Measurements from ENCODE around the gene NFATC3. TPM values are rescaled to one million over a fixed set of nuclear protein-coding genes. Genes with fewer than 3 reads are reported as not detected.
"Not testable (repeated sequence)": the region's sequence is repeated elsewhere in the genome, so short reads cannot be mapped to it uniquely, and the experiment has no call there.

NFATC3 gene
- total RNA-seq, 2 donors from 2014 or later, result 27.4 to 30.1 TPM

DNA sequence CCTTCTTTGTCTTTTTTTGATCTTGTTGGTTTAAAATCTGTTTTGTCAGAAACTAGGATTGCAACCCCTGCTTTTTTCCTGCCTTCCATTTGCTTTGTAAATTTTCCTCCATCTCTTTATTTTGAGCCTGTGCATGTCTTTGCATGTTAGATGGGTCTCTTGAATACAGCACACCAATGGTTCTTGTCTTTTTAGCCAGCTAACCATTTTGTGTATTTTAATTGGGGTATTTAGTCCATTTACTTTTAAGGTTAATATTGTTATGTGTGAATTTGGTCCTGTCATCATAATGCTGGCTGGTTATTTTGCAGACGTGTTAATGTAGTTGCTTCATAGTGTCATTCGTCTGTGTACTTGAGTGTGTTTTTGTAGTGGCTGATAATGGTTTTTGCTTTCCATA, 26.2 kb downstream of the NFATC3 start:
- H3K9me3 ChIP-seq (ENCODE audit: control insufficient read depth, low read length), result peaks cover 29% of the 10 kb centered on the region
- 88 to 96% methylated on average over 2 of the region's 2 CpGs for WGBS, 2 experiments (ENCODE audit: insufficient coverage in 1 of 2, insufficient read length in 1 of 2)
- no peak overlapping the region for H3K27ac Mint-ChIP-seq

DNA sequence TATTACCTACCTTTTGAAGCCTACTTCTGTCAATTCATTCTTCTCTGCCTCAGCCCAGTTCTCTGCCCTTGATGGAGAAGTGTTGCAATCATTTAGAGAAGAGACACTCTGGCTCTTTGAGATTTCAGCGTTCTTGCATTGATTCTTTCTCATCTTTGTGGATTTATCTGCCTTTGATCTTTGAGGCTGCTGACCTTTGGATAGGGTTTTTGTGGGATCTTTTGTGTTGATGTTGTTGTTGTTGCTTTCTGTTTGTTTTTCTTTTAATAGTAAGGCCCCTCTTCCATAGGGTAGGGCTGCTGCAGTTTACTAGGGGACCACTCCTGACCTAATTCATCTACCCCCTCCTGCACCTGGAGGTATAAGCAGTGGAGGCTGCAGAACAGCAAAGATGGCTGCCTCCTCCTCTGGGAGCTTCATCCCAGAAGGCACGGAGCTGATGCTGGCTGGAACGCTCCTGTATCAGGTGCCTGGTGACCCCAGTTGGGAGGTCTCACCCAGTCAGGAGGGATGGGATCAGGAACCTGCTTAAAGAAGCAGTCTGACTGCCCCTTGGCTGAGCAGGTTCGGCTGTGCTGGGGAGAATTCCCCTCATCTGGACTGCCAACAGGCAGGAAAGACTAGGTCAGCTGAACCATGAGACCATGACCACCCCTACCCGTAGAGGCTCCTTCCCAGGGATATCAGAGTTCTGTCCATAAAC, 28.0 kb downstream of the NFATC3 start:
- Mint-ChIP-seq H3K27me3 (ENCODE audit: insufficient read depth) (no peaks in the 10 kb centered on the region), H3K36me3 (ENCODE audit: low read depth) (peaks cover 30% of the 10 kb centered on the region), H3K4me3 (no peak overlapping the region), H3K4me1 (peaks cover 11% of the 10 kb centered on the region), H3K27ac (no peak overlapping the region), H3K9me3 (peaks cover 32% of the 10 kb centered on the region)
- no peak overlapping the region for H3K4me3 ChIP-seq (ENCODE audit: low read length)
- H3K4me1 ChIP-seq (ENCODE audit: control insufficient read depth, insufficient read depth, low read length), result no peaks in the 10 kb centered on the region
- H3K27me3 ChIP-seq (ENCODE audit: control insufficient read depth, insufficient read depth, low read length, poor library complexity, severe bottlenecking), result no peaks in the 10 kb centered on the region
- H3K36me3 ChIP-seq (ENCODE audit: control insufficient read depth, insufficient read depth, low read length), result no peaks in the 10 kb centered on the region
- peaks cover 29% of the 10 kb centered on the region for H3K9me3 ChIP-seq (ENCODE audit: control insufficient read depth, low read length)
- DNase-seq, result no peak
- H3K27ac ChIP-seq (ENCODE audit: low read depth, low read length), result no peak overlapping the region
- TF ChIP-seq CTCF (conservative IDR thresholded peaks at IDR 0.05), result no peak
- 92 to 94% methylated on average over 5 of the region's 5 CpGs for WGBS, 2 experiments (ENCODE audit: insufficient coverage in 1 of 2, insufficient read length in 1 of 2)
- no peak overlapping the region for H3K9ac ChIP-seq (ENCODE audit: extremely low read depth, low read length, poor library complexity, severe bottlenecking)

More for the DNA sequence above, 26.2 kb downstream of the NFATC3 start:
- peaks cover 39% of the 10 kb centered on the region for H3K9me3 Mint-ChIP-seq
- no peak for TF ChIP-seq CTCF (conservative IDR thresholded peaks at IDR 0.05)
- H3K27me3 Mint-ChIP-seq (ENCODE audit: insufficient read depth), result no peaks in the 10 kb centered on the region
- H3K36me3 Mint-ChIP-seq (ENCODE audit: low read depth), result peaks cover 36% of the 10 kb centered on the region
- no peak overlapping the region for H3K9ac ChIP-seq (ENCODE audit: extremely low read depth, low read length, poor library complexity, severe bottlenecking)
- no peaks in the 10 kb centered on the region for H3K27me3 ChIP-seq (ENCODE audit: control insufficient read depth, insufficient read depth, low read length, poor library complexity, severe bottlenecking)
- no peaks in the 10 kb centered on the region for H3K4me1 ChIP-seq (ENCODE audit: control insufficient read depth, insufficient read depth, low read length)
- no peaks in the 10 kb centered on the region for H3K36me3 ChIP-seq (ENCODE audit: control insufficient read depth, insufficient read depth, low read length)
- peaks cover 8% of the 10 kb centered on the region for H3K4me1 Mint-ChIP-seq
- no peak overlapping the region for H3K4me3 Mint-ChIP-seq
- no peak for DNase-seq
- no peak overlapping the region for H3K27ac ChIP-seq (ENCODE audit: low read depth, low read length)
- H3K4me3 ChIP-seq (ENCODE audit: low read length), result no peak overlapping the region

GRCh38 chr16:68113765-68114240, 28.6 kb downstream of the NFATC3 start:
- Mint-ChIP-seq H3K27ac (no peak overlapping the region), H3K9me3 (peaks cover 26% of the 10 kb centered on the region)
- 92 to 96% methylated on average over 11 to 12 of the region's 12 CpGs for WGBS, 2 experiments (ENCODE audit: insufficient coverage in 1 of 2, insufficient read length in 1 of 2)

DNA sequence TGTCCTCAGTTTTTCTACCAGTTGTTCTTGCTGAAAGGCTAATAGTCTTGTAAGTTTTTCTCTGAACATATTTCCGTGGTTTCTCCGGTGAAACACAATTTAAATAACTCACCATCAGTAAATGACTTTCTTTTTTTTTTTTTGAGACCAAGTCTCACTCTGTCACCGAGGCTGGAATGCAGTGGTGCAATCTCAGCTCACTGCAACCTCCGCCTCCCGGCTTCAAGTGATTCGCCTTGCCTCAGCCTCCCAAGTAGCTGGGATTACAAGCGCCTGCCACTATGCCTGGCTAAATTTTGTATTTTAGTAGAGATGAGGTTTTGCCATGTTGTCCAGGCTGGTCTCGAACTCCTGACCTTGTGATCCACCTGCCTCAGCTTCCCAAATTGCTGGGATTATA, 29.8 kb downstream of the NFATC3 start:
- peaks cover 14% of the 10 kb centered on the region for H3K36me3 Mint-ChIP-seq (ENCODE audit: low read depth)
- peaks cover 15% of the 10 kb centered on the region for H3K9me3 Mint-ChIP-seq
- H3K9me3 ChIP-seq (ENCODE audit: control insufficient read depth, low read length), result peaks cover 15% of the 10 kb centered on the region
- H3K4me3 ChIP-seq (ENCODE audit: low read length); H3K36me3 ChIP-seq (ENCODE audit: control insufficient read depth, insufficient read depth, low read length); H3K27me3 ChIP-seq (ENCODE audit: control insufficient read depth, insufficient read depth, low read length, poor library complexity, severe bottlenecking); H3K9ac ChIP-seq (ENCODE audit: extremely low read depth, low read length, poor library complexity, severe bottlenecking); H3K4me1 ChIP-seq (ENCODE audit: control insufficient read depth, insufficient read depth, low read length); DNase-seq; H3K27me3 Mint-ChIP-seq (ENCODE audit: insufficient read depth); H3K4me3 Mint-ChIP-seq; H3K27ac ChIP-seq (ENCODE audit: low read depth, low read length); H3K27ac Mint-ChIP-seq: not testable (repeated sequence)
- H3K4me1 Mint-ChIP-seq, result peaks cover 11% of the 10 kb centered on the region
- WGBS, 2 experiments (ENCODE audit: insufficient coverage in 1 of 2, insufficient read length in 1 of 2), result 91 to 97% methylated on average over 8 of the region's 8 CpGs

More at GRCh38 chr16:68113765-68114240, 28.6 kb downstream of the NFATC3 start:
- Histone ChIP-seq H3K9ac (ENCODE audit: extremely low read depth, low read length, poor library complexity, severe bottlenecking) (no peak overlapping the region), H3K27me3 (ENCODE audit: control insufficient read depth, insufficient read depth, low read length, poor library complexity, severe bottlenecking) (no peaks in the 10 kb centered on the region), H3K4me3 (ENCODE audit: low read length) (no peak overlapping the region), H3K36me3 (ENCODE audit: control insufficient read depth, insufficient read depth, low read length) (no peaks in the 10 kb centered on the region), H3K27ac (ENCODE audit: low read depth, low read length) (no peak overlapping the region), H3K9me3 (ENCODE audit: control insufficient read depth, low read length) (peaks cover 26% of the 10 kb centered on the region), H3K4me1 (ENCODE audit: control insufficient read depth, insufficient read depth, low read length) (no peaks in the 10 kb centered on the region)
- H3K4me1 Mint-ChIP-seq, result peaks cover 11% of the 10 kb centered on the region
- no peaks in the 10 kb centered on the region for H3K27me3 Mint-ChIP-seq (ENCODE audit: insufficient read depth)
- H3K4me3 Mint-ChIP-seq, result no peak overlapping the region
- peaks cover 25% of the 10 kb centered on the region for H3K36me3 Mint-ChIP-seq (ENCODE audit: low read depth)
- no peak for DNase-seq
- TF ChIP-seq CTCF (conservative IDR thresholded peaks at IDR 0.05), result no peak
